H9 (cell line): Measurements from ENCODE around the gene BLOC1S3. TPM values are rescaled to one million over a fixed set of nuclear protein-coding genes. Genes with fewer than 3 reads are reported as not detected.

ENCODE experiments used
- DNase-seq: peaks from one replicate; pipeline ENCODE4 v3.0.0-alpha.2; 2017
- H2AFZ ChIP-seq: one replicate; pipeline ENCODE4 v1.6.1; 2013; ENCODE audit warnings: mild to moderate bottlenecking, low read length, control low read depth, moderate library complexity
- H2AK5ac ChIP-seq: 2 replicates; pipeline ENCODE4 v1.6.1; 2013; ENCODE audit warnings: low read length, control low read depth, mixed read lengths; ENCODE audit not compliant: insufficient read length
- H2BK120ac ChIP-seq: one replicate; pipeline ENCODE4 v1.6.1; 2013; ENCODE audit warnings: low read depth, mild to moderate bottlenecking, low read length, control low read depth, inconsistent platforms; ENCODE audit not compliant: poor library complexity, severe bottlenecking
- H2BK12ac ChIP-seq: 2 replicates; pipeline ENCODE4 v1.6.1; 2013; ENCODE audit warnings: low read length, control low read depth, mixed read lengths, low read depth; ENCODE audit not compliant: insufficient read length
- H2BK15ac ChIP-seq: 2 replicates; pipeline ENCODE4 v1.6.1; 2013; ENCODE audit warnings: low read depth, low read length, control low read depth
- H2BK20ac ChIP-seq: one replicate; pipeline ENCODE4 v1.6.1; 2013; ENCODE audit warnings: low read depth, mild to moderate bottlenecking, low read length, control low read depth, inconsistent platforms; ENCODE audit not compliant: poor library complexity, severe bottlenecking
- H2BK5ac ChIP-seq: 2 replicates; pipeline ENCODE4 v1.6.1; 2013; ENCODE audit warnings: low read length, control low read depth, mixed read lengths; ENCODE audit not compliant: insufficient read length
- H3K14ac ChIP-seq: 2 replicates; pipeline ENCODE4 v1.6.1; 2013; ENCODE audit warnings: low read length, control low read depth; ENCODE audit not compliant: insufficient read depth
- H3K18ac ChIP-seq: 2 replicates; pipeline ENCODE4 v1.6.1; 2013; ENCODE audit warnings: low read depth, mild to moderate bottlenecking, mixed read lengths, low read length, control low read depth; ENCODE audit not compliant: insufficient read length
- H3K23ac ChIP-seq: 2 replicates; pipeline ENCODE4 v1.6.1; 2013; ENCODE audit warnings: low read length, control low read depth, mixed read lengths, low read depth; ENCODE audit not compliant: insufficient read length
- H3K23me2 ChIP-seq: 2 replicates; pipeline ENCODE4 v1.6.1; 2013; ENCODE audit warnings: low read depth, mild to moderate bottlenecking, mixed read lengths, low read length, control low read depth; ENCODE audit not compliant: insufficient read length, poor library complexity, severe bottlenecking
- H3K27ac ChIP-seq: 2 replicates; pipeline ENCODE4 v1.5.1; 2013; ENCODE audit warnings: low read length, control low read depth, mixed read lengths, low read depth; ENCODE audit not compliant: insufficient read length
- H3K27me3 ChIP-seq: 2 replicates; pipeline ENCODE4 v1.6.1; 2013; ENCODE audit warnings: low read length, control low read depth, inconsistent platforms; ENCODE audit not compliant: insufficient read depth
- H3K4ac ChIP-seq: 2 replicates; pipeline ENCODE4 v1.6.1; 2013; ENCODE audit warnings: low read depth, mild to moderate bottlenecking, control low read depth, inconsistent platforms, low read length, moderate library complexity
- H3K4me1 ChIP-seq: 2 replicates; pipeline ENCODE4 v1.6.1; 2013; ENCODE audit warnings: low read length, control low read depth, inconsistent platforms; ENCODE audit not compliant: insufficient read depth
- H3K4me2 ChIP-seq: 2 replicates; pipeline ENCODE4 v1.6.1; 2013; ENCODE audit warnings: low read length, control low read depth, mixed read lengths; ENCODE audit not compliant: insufficient read length, insufficient read depth
- H3K56ac ChIP-seq: 2 replicates; pipeline ENCODE4 v1.6.1; 2013; ENCODE audit warnings: low read depth, mild to moderate bottlenecking, mixed read lengths, low read length, control low read depth; ENCODE audit not compliant: insufficient read length
- H3K79me1 ChIP-seq: 2 replicates; pipeline ENCODE4 v1.6.1; 2013; ENCODE audit warnings: low read depth, mild to moderate bottlenecking, moderate library complexity, low read length, control low read depth, inconsistent platforms; ENCODE audit not compliant: insufficient read depth, poor library complexity, severe bottlenecking
- H3K79me2 ChIP-seq: 2 replicates; pipeline ENCODE4 v1.6.1; 2013; ENCODE audit warnings: low read length, control low read depth, inconsistent platforms; ENCODE audit not compliant: insufficient read depth
- H3K9ac ChIP-seq: 2 replicates; pipeline ENCODE4 v1.6.1; 2013; ENCODE audit warnings: low read length, control low read depth, mixed read lengths; ENCODE audit not compliant: insufficient read length; ENCODE audit errors: extremely low read depth
- H3K9me3 ChIP-seq: one replicate; pipeline ENCODE4 v1.6.1; 2013; ENCODE audit warnings: low read depth, low read length, inconsistent platforms; ENCODE audit not compliant: control insufficient read depth
- H3T11ph ChIP-seq: one replicate; pipeline ENCODE4 v1.6.1; 2013; ENCODE audit warnings: mild to moderate bottlenecking, low read length, control low read depth, inconsistent platforms
- H4K20me1 ChIP-seq: one replicate; pipeline ENCODE4 v1.6.1; 2013; ENCODE audit not compliant: control insufficient read depth, insufficient read length, insufficient read depth
- H4K5ac ChIP-seq: 2 replicates; pipeline ENCODE4 v1.6.1; 2013; ENCODE audit warnings: low read depth, mild to moderate bottlenecking, mixed read lengths, low read length, control low read depth; ENCODE audit not compliant: insufficient read length
- H4K8ac ChIP-seq: replicated peaks from 2 replicates; pipeline ENCODE4 v1.6.1; 2013; ENCODE audit warnings: low read length, control low read depth, mixed read lengths, low read depth; ENCODE audit not compliant: insufficient read length
- H4K91ac ChIP-seq: 2 replicates; pipeline ENCODE4 v1.6.1; 2013; ENCODE audit warnings: low read depth, mild to moderate bottlenecking, moderate library complexity, mixed read lengths, low read length, control low read depth; ENCODE audit not compliant: insufficient read length
- H3K27ac Mint-ChIP-seq, 3 experiments: 2 replicates in 2 of 3; 3 replicates in 1 of 3; pipeline ENCODE4 v1.8.0; 2020 to 2021; ENCODE audit warnings: mixed read lengths in 3 of 3, mild to moderate bottlenecking in 1 of 3, moderate library complexity in 1 of 3
- H3K27me3 Mint-ChIP-seq: 2 replicates; pipeline ENCODE4 v1.8.0; 2021; ENCODE audit warnings: low read depth, mild to moderate bottlenecking, moderate library complexity, mixed read lengths
- H3K36me3 Mint-ChIP-seq, 3 experiments: 2 replicates in 2 of 3; 3 replicates in 1 of 3; pipeline ENCODE4 v1.8.0; 2020 to 2021; ENCODE audit warnings: low read depth in 3 of 3, mixed read lengths in 3 of 3; ENCODE audit not compliant: insufficient read depth in 1 of 3
- H3K4me1 Mint-ChIP-seq, 2 experiments: 2 replicates each; pipeline ENCODE4 v1.8.0; 2020; ENCODE audit warnings: mixed read lengths in 2 of 2
- H3K4me3 Mint-ChIP-seq, 2 experiments: 2 replicates in 1 of 2; 3 replicates in 1 of 2; pipeline ENCODE4 v1.8.0; 2020 to 2021; ENCODE audit warnings: mild to moderate bottlenecking in 2 of 2, mixed read lengths in 2 of 2, moderate library complexity in 1 of 2
- H3K9me3 Mint-ChIP-seq, 2 experiments: 2 replicates in 1 of 2; 3 replicates in 1 of 2; pipeline ENCODE4 v1.8.0; 2020; ENCODE audit warnings: mild to moderate bottlenecking in 2 of 2, mixed read lengths in 2 of 2, moderate library complexity in 1 of 2
- WGBS: extraction: QIAGEN DNeasy Blood & Tissue Kit; methylation state at CpG from one replicate; pipeline ENCODE4 v1.1.7; 2013; ENCODE audit warnings: missing lambda C conversion rate, low lambda C conversion rate, mixed read lengths; ENCODE audit not compliant: insufficient read length; ENCODE audit errors: extremely low coverage; 5-methylcytosine and 5-hydroxymethylcytosine counted together
- total RNA-seq: library from RNA; stranded (reverse); gene quantifications from 2 replicates; pipeline ENCODE4 v1.2.1, GENCODE V29; 2021
- TF ChIP-seq, protein P1 (sequence below): fragments of 200-600 bp; sonication (generic); conservative IDR thresholded peaks from 3 replicates; pipeline ENCODE4 v1.8.0; 2021; ENCODE audit warnings: antibody characterized with exemption, mild to moderate bottlenecking

Gene BLOC1S3
- total RNA-seq, 1 experiment from 2014 or later = 9.2 TPM

DNA sequence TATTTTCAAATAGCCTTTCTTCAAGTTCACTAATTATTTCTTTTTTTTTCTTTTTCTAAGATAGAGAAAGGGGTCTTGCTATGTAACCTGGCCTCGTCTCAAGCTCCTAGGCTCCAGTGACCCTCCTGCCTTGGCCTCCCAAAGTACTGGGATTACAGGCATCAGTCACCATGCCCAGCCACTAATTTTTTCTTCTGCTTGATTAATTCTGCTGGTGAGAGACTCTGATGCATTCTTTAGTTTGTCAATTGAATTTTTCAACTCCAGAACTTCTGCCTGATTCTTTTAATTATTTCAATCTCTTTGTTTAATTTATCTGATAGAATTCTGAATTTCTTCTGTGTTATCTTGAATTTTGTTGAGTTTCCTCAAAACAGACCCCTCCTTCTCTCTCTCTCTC, 11.4 kb downstream of the BLOC1S3 start:
- Histone ChIP-seq H2BK20ac (no peak overlapping the region), H3K9ac (no peak overlapping the region), H4K91ac (no peak overlapping the region), H4K5ac (no peak overlapping the region), H3K4ac (no peak overlapping the region), H2AK5ac (no peak overlapping the region), H3K23ac (no peak overlapping the region), H3K4me2 (no peak overlapping the region), H4K20me1 (no peaks in the 10 kb centered on the region), H2BK12ac (no peak overlapping the region), H3K18ac (no peak overlapping the region), H3K27ac (no peak overlapping the region), H3T11ph (no peak overlapping the region), H2BK15ac (no peak overlapping the region), H3K23me2 (no peaks in the 10 kb centered on the region), H2AFZ (no peak overlapping the region), H3K79me1 (no peaks in the 10 kb centered on the region), H3K9me3 (no peaks in the 10 kb centered on the region), H3K79me2 (no peaks in the 10 kb centered on the region), H3K56ac (no peak overlapping the region), H3K4me1 (no peaks in the 10 kb centered on the region), H4K8ac (no peak overlapping the region), H3K14ac (no peak overlapping the region), H2BK120ac (no peak overlapping the region), H2BK5ac (no peak overlapping the region), H3K27me3 (no peaks in the 10 kb centered on the region)
- WGBS = no CpG with 5 or more reads among the region's 1 CpG
- H3K4me3 Mint-ChIP-seq = no peak overlapping the region
- no peaks in the 10 kb centered on the region for H3K36me3 Mint-ChIP-seq
- H3K27ac Mint-ChIP-seq = no peak overlapping the region
- TF ChIP-seq, protein P1, sequence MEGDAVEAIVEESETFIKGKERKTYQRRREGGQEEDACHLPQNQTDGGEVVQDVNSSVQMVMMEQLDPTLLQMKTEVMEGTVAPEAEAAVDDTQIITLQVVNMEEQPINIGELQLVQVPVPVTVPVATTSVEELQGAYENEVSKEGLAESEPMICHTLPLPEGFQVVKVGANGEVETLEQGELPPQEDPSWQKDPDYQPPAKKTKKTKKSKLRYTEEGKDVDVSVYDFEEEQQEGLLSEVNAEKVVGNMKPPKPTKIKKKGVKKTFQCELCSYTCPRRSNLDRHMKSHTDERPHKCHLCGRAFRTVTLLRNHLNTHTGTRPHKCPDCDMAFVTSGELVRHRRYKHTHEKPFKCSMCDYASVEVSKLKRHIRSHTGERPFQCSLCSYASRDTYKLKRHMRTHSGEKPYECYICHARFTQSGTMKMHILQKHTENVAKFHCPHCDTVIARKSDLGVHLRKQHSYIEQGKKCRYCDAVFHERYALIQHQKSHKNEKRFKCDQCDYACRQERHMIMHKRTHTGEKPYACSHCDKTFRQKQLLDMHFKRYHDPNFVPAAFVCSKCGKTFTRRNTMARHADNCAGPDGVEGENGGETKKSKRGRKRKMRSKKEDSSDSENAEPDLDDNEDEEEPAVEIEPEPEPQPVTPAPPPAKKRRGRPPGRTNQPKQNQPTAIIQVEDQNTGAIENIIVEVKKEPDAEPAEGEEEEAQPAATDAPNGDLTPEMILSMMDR = no peak
- no peak for DNase-seq
- peaks cover 22% of the 10 kb centered on the region for H3K27me3 Mint-ChIP-seq
- peaks cover 2 to 7% of the 10 kb centered on the region in 2 experiments; a peak in 1 of 4 replicates for H3K4me1 Mint-ChIP-seq
- H3K9me3 Mint-ChIP-seq = no peaks in the 10 kb centered on the region
